A673 (cell line): ENCODE data around the gene PTK7. TPM values are rescaled to one million over a fixed set of nuclear protein-coding genes. Genes with fewer than 3 reads are reported as not detected.

Experiments
- BruUV-seq: library from RNA; stranded (reverse); fragments of 400-500 nt; replicated peaks from 2 replicates; lab custom pipeline; 2021; lab: Mats Ljungman, UMichigan
- CTCF ChIA-PET: fragments of 300-600 bp; sonication (Branson Sonifier 250); formaldehyde crosslinking; loops from one replicate; lab custom pipeline; 2022; ENCODE audit warnings: antibody characterized with exemption; lab: Charles Lee
- POLR2A ChIA-PET: fragments of 300-600 bp; sonication (Branson Sonifier 250); formaldehyde crosslinking; loops from one replicate; lab custom pipeline; 2022; ENCODE audit warnings: antibody characterized with exemption; ENCODE audit not compliant: low non-redundant PET; lab: Charles Lee
- DNase-seq: peaks from one replicate; pipeline ENCODE4 v3.0.0-alpha.2; 2015; ENCODE audit warnings: low spot score
- H3K27ac ChIP-seq: fragments of 200-600 bp; sonication (generic); 2 replicates; pipeline ENCODE4 v1.5.1; 2016; ENCODE audit warnings: mixed run types, low read depth, mild to moderate bottlenecking, mixed read lengths, antibody characterized with exemption, low read length; ENCODE audit not compliant: poor library complexity, severe bottlenecking
- H3K27me3 ChIP-seq: fragments of 200-600 bp; sonication (generic); replicated peaks from 2 replicates; pipeline ENCODE4 v1.6.1; 2017; ENCODE audit warnings: mixed run types, low read depth, mild to moderate bottlenecking, mixed read lengths, antibody characterized with exemption, low read length; ENCODE audit not compliant: insufficient read depth, poor library complexity
- H3K36me3 ChIP-seq: fragments of 200-600 bp; sonication (generic); 2 replicates; pipeline ENCODE4 v1.6.1; 2016; ENCODE audit warnings: mixed run types, mild to moderate bottlenecking, mixed read lengths, antibody characterized with exemption, low read length; ENCODE audit not compliant: insufficient read depth, poor library complexity, severe bottlenecking
- H3K4me1 ChIP-seq: fragments of 200-600 bp; sonication (generic); 2 replicates; pipeline ENCODE4 v1.6.1; 2017; ENCODE audit warnings: mixed run types, mild to moderate bottlenecking, mixed read lengths, antibody characterized with exemption, low read length; ENCODE audit not compliant: insufficient read depth, poor library complexity, severe bottlenecking
- H3K4me3 ChIP-seq: fragments of 200-600 bp; sonication (generic); 2 replicates; pipeline ENCODE4 v1.5.1; 2016; ENCODE audit warnings: low read depth, mixed run types, mild to moderate bottlenecking, mixed read lengths, low read length; ENCODE audit not compliant: poor library complexity, severe bottlenecking
- H3K9me3 ChIP-seq: fragments of 200-600 bp; sonication (generic); 2 replicates; pipeline ENCODE4 v1.6.1; 2016; ENCODE audit warnings: mixed run types, low read depth, mild to moderate bottlenecking, mixed read lengths, antibody characterized with exemption, low read length; ENCODE audit not compliant: poor library complexity, severe bottlenecking
- CTCF ChIP-seq: fragments of 300-800, 200-600 bp; sonication (generic); conservative IDR thresholded peaks from 2 replicates; pipeline ENCODE4 v1.5.1; 2017; ENCODE audit warnings: low read depth, mild to moderate bottlenecking, antibody characterized with exemption, low read length, moderate library complexity, mixed read lengths
- EZH2 ChIP-seq: fragments of 200-600 bp; sonication (generic); IDR thresholded peaks from 2 replicates; pipeline ENCODE4 v1.6.1; 2017; ENCODE audit warnings: borderline replicate concordance, low read depth, mild to moderate bottlenecking, mixed read lengths, antibody characterized with exemption, low read length; ENCODE audit not compliant: poor library complexity, severe bottlenecking
- intact Hi-C: fragments of 100-400 bp; cut with micrococcal nuclease; formaldehyde crosslinking; loops from one replicate; pipeline ENCODE4 v1.10.0; 2022; ENCODE audit not compliant: unreplicated experiment
- total RNA-seq: library from RNA; stranded (reverse); gene quantifications from 2 replicates; pipeline ENCODE4 v1.2.3, GENCODE V29; 2021

PTK7 gene
- total RNA-seq, 1 experiment from 2014 or later: 84.5 TPM

- BruUV-seq: no TSS peak
- CTCF ChIA-PET: no interaction called here
- TF ChIP-seq CTCF (no peak), EZH2 (no peak)
- H3K4me1 ChIP-seq: peaks cover 13% of the 10 kb centered on the region
- H3K27ac ChIP-seq: no peak overlapping the region
- H3K4me3 ChIP-seq: peak overlapping the region; percentile 88
- POLR2A ChIA-PET: interaction anchor here (0.7 kb wide), 1 partner anchor 64 kb away, joined by 3 read pairs; no protein-coding TSS in a partner anchor
- peaks cover under 1% of the 10 kb centered on the region for H3K36me3 ChIP-seq
- DNase-seq: no peak
- intact Hi-C loops: no loop called here
- H3K9me3 ChIP-seq: no peaks in the 10 kb centered on the region
- no peaks in the 10 kb centered on the region for H3K27me3 ChIP-seq
These were observed 15.1 kb upstream of the PTK7 start for GRCh38 chr6:43060755-43061633.

GRCh38 chr6:43061861-43062260 is 14.3 kb upstream of the PTK7 start:
- ChIA-PET CTCF (no interaction called here), POLR2A (no interaction called here)
- Histone ChIP-seq H3K4me3 (no peak overlapping the region), H3K27ac (no peak overlapping the region), H3K27me3 (no peaks in the 10 kb centered on the region), H3K4me1 (peaks cover 13% of the 10 kb centered on the region), H3K36me3 (no peaks in the 10 kb centered on the region), H3K9me3 (no peaks in the 10 kb centered on the region)
- intact Hi-C loops: no loop called here
- no TSS peak for BruUV-seq
- no peak for DNase-seq
- no peak for TF ChIP-seq EZH2
- TF ChIP-seq CTCF: no peak

- ChIA-PET POLR2A (no interaction called here), CTCF (no interaction called here)
- H3K36me3 ChIP-seq: no peaks in the 10 kb centered on the region
- BruUV-seq: no TSS peak
- intact Hi-C loops: no loop called here
- H3K9me3 ChIP-seq: no peaks in the 10 kb centered on the region
- no peak overlapping the region for H3K27ac ChIP-seq
- H3K27me3 ChIP-seq: no peaks in the 10 kb centered on the region
- H3K4me1 ChIP-seq: peaks cover 13% of the 10 kb centered on the region
- no peak overlapping the region for H3K4me3 ChIP-seq
- no peak for DNase-seq
- TF ChIP-seq CTCF (no peak), EZH2 (no peak)
These were observed 13.3 kb upstream of the PTK7 start for GRCh38 chr6:43062818-43063217.
